DND-41 (cell line): ENCODE results near the gene OR51M1.
"Not testable (repeated sequence)": the region's sequence is repeated elsewhere in the genome, so short reads cannot be mapped to it uniquely, and the experiment has no call there.

Experiments
- ATAC-seq: fragments of 200-7000 bp; cut with Tn5 transposase; 3 replicates; pipeline ENCODE4 v1.9.1; 2021; ENCODE audit warnings: low read depth; ENCODE audit not compliant: insufficient read depth
- DNase-seq: peaks from one replicate; pipeline ENCODE4 v3.0.0-alpha.2; 2020
- H2AFZ ChIP-seq: 2 replicates; pipeline ENCODE4 v1.6.0; 2012; ENCODE audit warnings: low read depth, low read length
- H3K27ac ChIP-seq: 2 replicates; pipeline ENCODE4 v1.5.1; 2012; ENCODE audit warnings: low read length, inconsistent platforms
- H3K27me3 ChIP-seq: fragments of 200-600 bp; sonication (generic); 2 replicates; pipeline ENCODE4 v1.6.0; 2012; ENCODE audit warnings: low read length, mild to moderate bottlenecking, inconsistent platforms; ENCODE audit not compliant: insufficient read depth, poor library complexity
- H3K36me3 ChIP-seq: 2 replicates; pipeline ENCODE4 v1.5.1; 2012; ENCODE audit warnings: low read length, inconsistent platforms; ENCODE audit not compliant: insufficient read depth
- H3K4me1 ChIP-seq: 2 replicates; pipeline ENCODE4 v1.5.1; 2012; ENCODE audit warnings: mild to moderate bottlenecking, low read length; ENCODE audit not compliant: insufficient read depth
- H3K4me2 ChIP-seq: 2 replicates; pipeline ENCODE4 v1.6.0; 2012; ENCODE audit warnings: mild to moderate bottlenecking, moderate library complexity, low read length, inconsistent platforms; ENCODE audit not compliant: insufficient read depth
- H3K4me3 ChIP-seq, 2 experiments: fragments of 200-600 bp in 1 of 2; shearing (Covaris generic) in 1 of 2; 2 replicates each; pipeline ENCODE4 v1.5.1; 2012 to 2016; ENCODE audit warnings: inconsistent platforms in 2 of 2, low read length in 2 of 2, mild to moderate bottlenecking in 2 of 2, low read depth in 1 of 2, moderate library complexity in 1 of 2
- H3K79me2 ChIP-seq: 2 replicates; pipeline ENCODE4 v1.6.0; 2012; ENCODE audit warnings: low read length, inconsistent platforms; ENCODE audit not compliant: insufficient read depth
- H3K9ac ChIP-seq: 2 replicates; pipeline ENCODE4 v1.6.0; 2012; ENCODE audit warnings: low read depth, mild to moderate bottlenecking, inconsistent platforms, low read length, moderate library complexity
- H3K9me3 ChIP-seq: 2 replicates; pipeline ENCODE4 v1.5.1; 2012; ENCODE audit warnings: low read length, moderate library complexity, mild to moderate bottlenecking, inconsistent platforms; ENCODE audit not compliant: insufficient read depth, severe bottlenecking
- H4K20me1 ChIP-seq: 2 replicates; pipeline ENCODE4 v1.6.0; 2012; ENCODE audit warnings: low read length; ENCODE audit not compliant: insufficient read depth
- CTCF ChIP-seq: IDR thresholded peaks from 2 replicates; pipeline ENCODE4 v1.5.1; 2012; ENCODE audit warnings: borderline replicate concordance, low read length, moderate library complexity, mild to moderate bottlenecking; ENCODE audit not compliant: poor library complexity, severe bottlenecking; ENCODE audit errors: extremely low read depth
- EZH2 ChIP-seq: IDR thresholded peaks from 3 replicates; pipeline ENCODE4 v1.6.1; 2012; ENCODE audit warnings: borderline replicate concordance, low read depth, mild to moderate bottlenecking, moderate library complexity, low read length, inconsistent platforms; ENCODE audit not compliant: severe bottlenecking

Gene OR51M1

GRCh38 chr11:5362017-5362625 is 21.5 kb upstream of the OR51M1 start:
- no peak for DNase-seq
- no peaks in the 10 kb centered on the region for H3K36me3 ChIP-seq
- H3K4me3 ChIP-seq: no peak overlapping the region
- H3K27ac ChIP-seq: no peak overlapping the region
- no peak for ATAC-seq
- no peak overlapping the region for H2AFZ ChIP-seq
- H3K9me3 ChIP-seq: no peaks in the 10 kb centered on the region
- no peak overlapping the region for H3K9ac ChIP-seq
- H3K4me2 ChIP-seq: no peak overlapping the region
- no peaks in the 10 kb centered on the region for H4K20me1 ChIP-seq
- H3K4me1 ChIP-seq: no peaks in the 10 kb centered on the region
- no peaks in the 10 kb centered on the region for H3K27me3 ChIP-seq
- no peaks in the 10 kb centered on the region for H3K79me2 ChIP-seq
- TF ChIP-seq CTCF (no peak), EZH2 (no peak)

GRCh38 chr11:5363679-5364078 is 19.9 kb upstream of the OR51M1 start:
- no peak for TF ChIP-seq EZH2
- no peak for TF ChIP-seq CTCF
- Histone ChIP-seq H3K9me3 (no peaks in the 10 kb centered on the region), H3K4me2 (no peak overlapping the region), H3K36me3 (no peaks in the 10 kb centered on the region), H3K4me3 (no peak overlapping the region), H4K20me1 (no peaks in the 10 kb centered on the region), H3K27ac (no peak overlapping the region), H3K27me3 (no peaks in the 10 kb centered on the region), H3K9ac (no peak overlapping the region), H2AFZ (no peak overlapping the region), H3K4me1 (no peaks in the 10 kb centered on the region), H3K79me2 (no peaks in the 10 kb centered on the region)
- DNase-seq: no peak
- no peak for ATAC-seq

- TF ChIP-seq EZH2: no peak
- TF ChIP-seq CTCF: no peak
- Histone ChIP-seq H3K79me2 (no peaks in the 10 kb centered on the region), H4K20me1 (no peaks in the 10 kb centered on the region), H3K9me3 (no peaks in the 10 kb centered on the region), H3K27ac (no peak overlapping the region), H3K36me3 (no peaks in the 10 kb centered on the region), H3K4me1 (no peaks in the 10 kb centered on the region), H3K4me3 (no peak overlapping the region), H3K9ac (no peak overlapping the region), H3K27me3 (no peaks in the 10 kb centered on the region), H3K4me2 (no peak overlapping the region), H2AFZ (no peak overlapping the region)
- no peak for DNase-seq
- ATAC-seq: no peak
Measured at GRCh38 chr11:5364214-5364613, 19.4 kb upstream of the OR51M1 start.

- not testable (repeated sequence) for H3K4me2 ChIP-seq, H4K20me1 ChIP-seq, H3K27ac ChIP-seq, DNase-seq, H3K4me1 ChIP-seq, H3K9ac ChIP-seq, H3K27me3 ChIP-seq, H3K4me3 ChIP-seq, H3K36me3 ChIP-seq, H2AFZ ChIP-seq, ATAC-seq, H3K79me2 ChIP-seq, H3K9me3 ChIP-seq
Measured at GRCh38 chr11:5366365-5366764, 17.2 kb upstream of the OR51M1 start.
